Right hindlimb (tissue), 1 donor: Measurements from ENCODE around the gene MAP3K4.

Experiments used
- DNase-seq: peaks from one replicate; pipeline ENCODE4 v3.0.0-alpha.2; 2018

Gene MAP3K4

GRCh38 chr6:160991406-160992060 is at the start of gene MAP3K4:
Gene MAP3K4 (plus strand): TSS chr6:160991769. CDS start chr6:160991932, 163 bp downstream.
- DNase-seq = peak; percentile 88

GRCh38 chr6:160943997-160944396 is 47.6 kb upstream of the MAP3K4 start:
- no peak for DNase-seq

- DNase-seq = no peak
These were observed 45.9 kb upstream of the MAP3K4 start for GRCh38 chr6:160945516-160946177.

- no peak for DNase-seq
These were observed 42.0 kb upstream of the MAP3K4 start for GRCh38 chr6:160949531-160949930.

- DNase-seq = no peak
These were observed 41.1 kb upstream of the MAP3K4 start for GRCh38 chr6:160950507-160950906.

GRCh38 chr6:160951187-160952030 is 40.2 kb upstream of the MAP3K4 start:
- no peak for DNase-seq

GRCh38 chr6:160952633-160953281 is 38.8 kb upstream of the MAP3K4 start:
- DNase-seq = no peak

GRCh38 chr6:160955508-160956295 is 35.9 kb upstream of the MAP3K4 start:
- DNase-seq = no peak

- DNase-seq = no peak
These were observed 35.1 kb upstream of the MAP3K4 start for GRCh38 chr6:160956300-160957035.

- DNase-seq = no peak
These were observed 31.7 kb upstream of the MAP3K4 start for GRCh38 chr6:160959726-160960435.

GRCh38 chr6:160960839-160961238 is 30.7 kb upstream of the MAP3K4 start:
- no peak for DNase-seq

- DNase-seq = no peak
These were observed 28.5 kb upstream of the MAP3K4 start for GRCh38 chr6:160962835-160963623.

GRCh38 chr6:160963651-160964050 is 27.9 kb upstream of the MAP3K4 start:
- DNase-seq = no peak

GRCh38 chr6:160965893-160966292 is 25.7 kb upstream of the MAP3K4 start:
- DNase-seq = no peak

GRCh38 chr6:160966493-160967229 is 24.9 kb upstream of the MAP3K4 start:
- DNase-seq = no peak

- no peak for DNase-seq
These were observed 24.2 kb upstream of the MAP3K4 start for GRCh38 chr6:160967351-160967750.

- no peak for DNase-seq
These were observed 23.7 kb upstream of the MAP3K4 start for GRCh38 chr6:160967833-160968232.

GRCh38 chr6:160971171-160971570 is 20.4 kb upstream of the MAP3K4 start:
- DNase-seq = no peak

GRCh38 chr6:160972111-160972510 is 19.5 kb upstream of the MAP3K4 start:
- DNase-seq = no peak
